COLO829 (cell line): Measurements from ENCODE around the gene CBLIF.
"Not testable (repeated sequence)": the region's sequence is repeated elsewhere in the genome, so short reads cannot be mapped to it uniquely, and the experiment has no call there.

Experiments used
- DNase-seq: peaks from one replicate; pipeline ENCODE4 v3.0.0; 2012; ENCODE audit warnings: low spot score

CBLIF gene

DNA sequence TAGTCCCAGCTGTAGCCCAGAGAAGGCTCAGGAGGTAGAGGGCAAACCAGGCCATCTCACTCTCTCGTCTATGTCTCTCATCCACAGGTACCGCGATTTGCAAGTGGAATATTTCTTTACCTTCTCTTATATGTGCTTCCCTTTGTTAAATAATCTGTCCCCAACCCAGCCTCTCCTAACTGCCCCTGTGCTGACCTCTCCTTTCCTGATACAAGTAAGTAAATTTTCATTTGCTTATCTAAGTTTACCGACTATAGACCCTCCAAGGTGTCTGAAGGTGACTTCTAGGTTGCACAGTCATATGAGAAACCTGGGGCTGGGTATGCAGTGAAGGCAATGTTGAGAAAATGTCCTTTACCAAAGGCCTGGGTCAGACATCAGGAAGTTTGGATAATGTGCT is at the start of gene CBLIF:
Gene CBLIF (minus strand): TSS at position 101 of the 400 bp plus-strand sequence. CDS start 46 bp downstream, at position 55.
- no peak for DNase-seq

DNA sequence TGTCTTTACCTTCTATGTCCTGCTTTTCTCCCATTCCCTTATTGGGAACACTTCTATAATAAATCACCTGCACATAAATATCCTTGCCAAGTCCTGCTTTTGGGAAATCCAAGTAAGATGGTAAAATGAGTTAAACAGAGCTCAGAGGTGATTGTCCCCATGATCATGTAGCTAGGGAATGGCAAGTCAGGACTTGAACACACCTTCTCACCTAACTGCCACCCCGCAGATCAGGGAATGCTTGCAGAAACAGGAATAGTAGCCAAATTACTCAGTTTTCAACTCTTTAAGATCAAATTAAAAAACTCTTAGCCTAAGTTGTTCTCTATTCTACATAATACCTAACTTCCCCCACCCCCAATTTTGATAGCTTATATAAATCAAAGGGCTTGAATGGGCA is 49.3 kb upstream of the CBLIF start:
- DNase-seq: no peak

- no peak for DNase-seq
These were observed 46.5 kb upstream of the CBLIF start for GRCh38 chr11:59891781-59892181.

DNA sequence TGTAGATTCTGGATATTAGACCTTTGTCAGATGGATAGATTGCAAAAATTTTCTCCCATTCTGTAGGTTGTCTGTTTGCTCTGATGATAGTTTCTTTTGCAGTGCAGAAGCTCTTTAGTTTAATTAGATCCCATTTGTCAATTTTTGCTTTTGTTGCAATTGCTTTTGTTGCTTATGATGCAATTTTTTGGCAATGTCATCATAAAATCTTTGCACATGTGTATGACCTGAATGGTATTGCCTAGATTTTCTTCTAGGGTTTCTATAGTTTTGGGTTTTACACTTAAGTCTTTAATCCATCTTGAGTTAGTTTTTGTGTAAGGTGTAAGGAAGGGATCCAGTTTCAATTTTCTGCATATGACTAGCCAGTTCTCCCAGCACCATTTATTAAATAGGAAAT is 41.9 kb upstream of the CBLIF start:
- DNase-seq: not testable (repeated sequence)

GRCh38 chr11:59883597-59883996 is 38.3 kb upstream of the CBLIF start:
- DNase-seq: no peak

- no peak for DNase-seq
These were observed 34.3 kb upstream of the CBLIF start for GRCh38 chr11:59879567-59879966.

DNA sequence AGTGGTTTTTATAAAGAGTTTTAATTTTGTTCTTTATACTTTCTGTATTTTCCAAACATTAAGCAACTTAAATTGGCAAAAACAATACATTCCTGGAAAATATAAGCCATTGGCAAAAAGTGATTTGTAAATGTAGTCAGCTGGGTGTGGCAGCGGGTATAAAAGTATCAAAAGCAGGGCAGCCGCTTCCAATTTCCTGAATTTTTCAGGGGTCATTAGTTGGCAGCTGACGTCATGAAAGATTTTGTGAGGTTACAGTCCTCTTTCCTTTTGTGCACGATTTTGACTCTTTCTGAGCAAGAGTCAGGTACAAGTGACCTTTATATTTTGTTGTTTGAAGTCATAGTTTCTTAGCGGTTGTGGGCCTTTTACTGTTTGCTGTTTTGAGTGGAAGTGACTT is 33.3 kb upstream of the CBLIF start, which contains the start of gene OOSP3:
Gene OOSP3 (plus strand): TSS at position 208 of the 400 bp plus-strand sequence. CDS start 27 bp downstream, at position 235.
- DNase-seq: no peak

- DNase-seq: no peak
These were observed 32.5 kb upstream of the CBLIF start for GRCh38 chr11:59877784-59878183.

DNA sequence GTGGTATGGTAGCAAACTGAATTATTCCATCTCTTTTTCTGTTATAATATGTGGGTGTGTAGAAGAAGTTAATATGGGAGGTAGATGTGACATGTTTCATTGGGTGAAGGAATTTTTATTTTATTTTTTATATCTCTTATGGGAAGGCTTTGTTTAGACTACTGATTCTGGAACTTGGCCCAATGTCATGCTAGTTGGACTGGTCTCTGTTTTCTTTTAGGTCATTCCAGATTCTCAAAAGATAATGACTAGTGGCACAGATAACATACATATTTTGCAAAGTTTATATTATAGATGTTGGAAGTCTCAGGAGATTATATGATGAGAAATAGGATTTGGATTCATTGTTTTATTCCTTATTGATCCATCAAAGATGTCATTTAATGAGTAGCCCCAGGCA is 32.0 kb upstream of the CBLIF start:
- DNase-seq: no peak

GRCh38 chr11:59875856-59876519 is 30.7 kb upstream of the CBLIF start:
- DNase-seq: no peak

GRCh38 chr11:59872076-59872475 is 26.8 kb upstream of the CBLIF start:
- DNase-seq: no peak

DNA sequence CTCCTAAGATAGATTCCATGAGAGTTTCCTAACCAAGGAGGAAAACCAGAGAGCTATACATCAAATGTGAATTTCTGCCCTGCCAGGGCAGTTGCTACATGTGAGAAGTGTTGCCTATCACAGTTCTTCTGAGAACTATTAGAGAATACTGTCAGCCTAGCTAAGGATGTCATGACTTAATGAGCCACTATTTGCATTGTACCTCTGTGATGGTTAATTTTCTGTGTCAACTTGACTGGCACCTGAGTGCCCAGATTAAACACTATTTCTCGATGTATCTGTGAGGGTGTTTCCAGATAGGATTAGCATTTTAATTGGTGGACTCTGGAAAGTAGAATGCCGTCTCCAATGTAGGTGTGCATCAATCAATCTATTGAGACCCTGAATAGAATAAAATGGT is 22.6 kb upstream of the CBLIF start:
- DNase-seq: no peak

DNA sequence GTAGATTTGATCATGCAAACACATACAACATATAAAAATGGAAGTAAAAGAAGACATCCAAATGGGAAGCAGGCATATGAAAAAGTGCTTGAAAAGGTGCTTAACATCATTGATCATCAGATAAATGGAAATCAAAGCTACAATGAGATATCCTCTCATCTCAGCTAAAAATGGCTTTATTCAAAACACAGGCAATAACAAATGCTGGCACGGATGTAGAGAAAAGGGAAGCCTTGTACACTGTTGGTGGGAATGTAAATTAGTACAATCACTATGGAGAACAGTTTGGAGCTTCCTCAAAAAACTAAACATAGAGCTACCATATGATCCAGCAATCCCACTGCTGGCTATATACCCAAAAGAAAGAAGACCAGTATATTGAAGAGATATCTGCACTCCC is 21.5 kb upstream of the CBLIF start:
- DNase-seq: no peak

- DNase-seq: peak; percentile 3
These were observed 21.1 kb upstream of the CBLIF start, which contains the start of gene TCN1 for GRCh38 chr11:59866397-59866796. TSS of gene TCN1 (minus strand) at chr11:59866487. CDS start at chr11:59866470, 17 bp downstream.

DNA sequence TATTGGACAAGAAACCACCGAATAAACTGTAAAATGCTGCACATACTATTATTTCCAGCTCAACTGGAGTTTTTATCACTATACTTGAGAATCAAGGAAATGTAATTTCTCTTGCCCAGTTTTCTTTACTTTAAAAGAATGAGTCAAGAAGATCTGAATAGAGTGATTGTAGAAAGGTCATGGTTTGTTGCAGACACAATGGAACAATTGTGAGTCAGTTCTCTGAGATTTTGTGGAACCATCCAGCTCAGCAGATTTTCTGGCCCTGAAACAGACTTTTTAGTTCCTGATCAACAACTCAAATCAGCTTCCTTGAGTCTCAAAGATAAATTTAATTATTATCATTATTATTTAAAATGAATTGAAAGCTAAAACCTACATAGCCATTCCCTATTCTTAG is 19.7 kb upstream of the CBLIF start:
- peak; percentile 91 for DNase-seq

GRCh38 chr11:59862252-59862651 is 17.0 kb upstream of the CBLIF start:
- DNase-seq: no peak

DNA sequence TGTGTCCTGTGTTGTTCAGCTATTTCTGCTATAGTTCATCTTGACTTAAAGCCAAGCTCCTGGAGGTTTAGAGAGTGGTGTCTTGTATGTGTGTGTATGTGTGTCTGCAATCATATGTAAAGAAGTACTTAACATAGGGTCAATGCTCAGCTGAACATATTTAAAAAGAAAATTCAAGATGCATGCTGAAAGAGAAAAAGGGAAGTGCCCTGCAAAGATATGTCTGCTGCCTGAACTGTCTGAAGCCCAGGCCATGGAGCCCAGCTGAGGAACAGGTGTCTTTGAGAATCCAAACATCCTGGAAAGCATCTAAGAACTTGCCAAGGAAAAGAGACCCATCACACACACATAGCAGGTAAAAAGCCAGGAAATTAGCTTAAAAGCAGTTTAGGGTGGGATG is 14.4 kb upstream of the CBLIF start:
- DNase-seq: no peak

DNA sequence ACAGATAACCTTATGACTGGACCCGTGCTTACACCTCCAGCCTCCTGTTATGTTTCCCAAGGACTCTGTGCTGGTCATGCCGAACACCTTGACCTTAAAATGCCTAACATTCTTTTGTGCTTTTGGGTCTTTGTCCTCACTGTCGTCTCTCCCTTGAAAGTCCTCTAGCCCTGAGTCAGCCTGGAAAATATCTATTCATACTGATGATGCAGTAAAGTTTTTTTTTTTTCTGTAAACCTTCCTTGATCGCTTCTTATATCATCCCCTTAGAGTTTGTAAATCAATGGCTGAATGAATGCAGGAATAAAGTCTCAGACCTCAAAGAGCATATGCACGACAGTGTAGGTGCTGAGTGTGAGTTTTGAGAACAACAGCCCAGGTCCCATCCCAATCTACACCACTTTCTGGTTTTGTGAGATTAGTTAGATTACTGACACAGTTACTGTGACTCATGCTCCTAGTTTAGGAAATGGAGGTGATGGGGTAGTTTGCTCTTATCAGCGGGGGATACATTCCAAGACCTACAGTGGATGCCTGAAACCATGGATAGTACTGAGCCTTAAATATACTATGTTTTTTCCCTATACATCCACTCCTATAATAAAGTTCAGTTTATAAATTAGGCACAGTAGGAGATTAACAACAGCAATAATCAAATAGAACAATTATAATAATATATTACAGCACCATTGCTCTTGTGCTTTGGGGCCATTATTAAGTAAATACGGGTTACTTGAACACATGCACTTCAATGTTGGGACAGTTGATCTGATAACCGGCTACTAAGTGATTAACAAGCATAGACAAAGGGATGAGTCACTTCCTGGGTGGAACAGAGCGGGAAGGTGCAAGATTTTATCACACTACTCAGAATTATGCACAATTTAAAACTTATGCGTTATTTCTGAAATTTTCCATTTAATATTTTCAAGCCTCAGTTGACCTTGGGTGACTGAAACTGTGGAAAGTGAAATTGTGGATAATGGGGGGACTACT is 12.4 kb upstream of the CBLIF start:
- DNase-seq: peak; percentile 7

DNA sequence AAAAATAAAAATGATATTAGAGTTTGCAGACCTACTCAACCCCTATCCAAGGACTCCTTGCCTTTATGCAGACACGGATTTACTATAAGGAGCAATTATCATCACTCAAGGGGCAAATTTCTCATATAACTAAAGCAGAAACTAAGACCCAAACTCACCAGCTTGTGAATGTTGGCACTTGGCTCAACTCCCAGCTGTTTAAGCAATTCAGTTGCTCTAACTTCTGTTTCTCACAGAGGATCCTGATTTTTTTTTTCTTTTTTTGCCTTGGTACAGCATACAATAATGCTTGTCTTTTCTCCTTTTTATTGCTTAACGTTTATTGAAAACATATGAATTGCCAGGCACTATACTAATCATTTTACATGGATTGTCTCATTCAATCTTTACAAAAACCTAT is 9.6 kb upstream of the CBLIF start:
- DNase-seq: no peak

DNA sequence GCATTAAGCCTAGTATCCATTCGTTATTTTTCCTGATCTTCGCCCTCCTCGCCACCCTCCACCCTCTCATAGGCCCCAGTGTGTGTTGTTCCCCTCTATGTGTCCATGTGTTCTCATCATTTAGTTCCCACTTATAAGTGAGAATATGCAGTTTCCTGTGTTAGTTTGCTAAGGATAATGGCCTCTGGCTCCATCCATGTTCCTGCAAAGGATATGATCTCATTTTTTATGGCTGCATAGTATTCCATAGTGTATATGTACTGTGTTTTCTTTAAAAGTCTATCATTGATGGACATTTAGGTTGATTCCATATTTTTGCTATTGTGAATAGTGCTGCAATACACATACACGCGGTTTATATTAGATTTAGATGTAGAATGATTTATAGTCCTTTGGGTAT is 6.1 kb upstream of the CBLIF start:
- not testable (repeated sequence) for DNase-seq

- DNase-seq: not testable (repeated sequence)
These were observed 4.3 kb upstream of the CBLIF start for GRCh38 chr11:59849551-59849950.

- no peak for DNase-seq
These were observed 3.8 kb upstream of the CBLIF start for GRCh38 chr11:59849129-59849528.

DNA sequence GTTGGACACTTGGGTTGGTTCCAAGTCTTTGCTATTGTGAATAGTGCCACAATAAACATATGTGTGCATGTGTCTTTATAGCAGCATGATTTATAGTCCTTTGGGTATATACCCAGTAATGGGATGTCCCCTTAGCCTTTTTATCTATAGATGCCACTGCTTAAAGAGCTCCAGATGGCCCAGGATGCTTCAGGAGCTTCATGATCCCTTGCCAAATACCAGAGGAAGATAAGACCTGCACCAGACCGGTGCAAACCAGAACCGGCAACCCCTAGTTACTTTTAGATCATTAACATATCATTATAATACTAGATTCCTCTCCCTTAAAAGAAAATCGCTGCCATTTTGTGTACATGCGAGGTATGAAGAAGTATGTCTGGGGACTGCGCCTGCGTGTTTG is 3.1 kb upstream of the CBLIF start:
- not testable (repeated sequence) for DNase-seq
